Left lung (tissue), 10 donors: ENCODE data around the gene CCDC146. TPM values are rescaled to one million over a fixed set of nuclear protein-coding genes. Genes with fewer than 3 reads are reported as not detected.
A peak's percentile ranks its signal among the peaks of the same experiment; 100 is the strongest.
"Not testable (repeated sequence)": the region's sequence is repeated elsewhere in the genome, so short reads cannot be mapped to it uniquely, and the experiment has no call there.

ENCODE experiments used
- ATAC-seq: fragments of 200-7000 bp; cut with Tn5 transposase; one replicate; pipeline ENCODE4 v1.9.1; 2020; ENCODE audit warnings: moderate library complexity
- DNase-seq, 4 donors: peaks; one replicate each; pipeline ENCODE4 v3.0.0-alpha.2; 2013 to 2020
- H3K27ac ChIP-seq, 2 donors: fragments of 200-600 bp; sonication (generic) in 1 of 2; one replicate each; pipeline versions ENCODE4 v1.5.0 to v1.8.0; 2020 to 2021
- H3K27me3 ChIP-seq, 2 donors: fragments of 200-600 bp; sonication (generic) in 1 of 2; one replicate each; pipeline versions ENCODE4 v1.5.0 to v1.8.0; 2020 to 2021
- H3K36me3 ChIP-seq, 2 donors: fragments of 200-600 bp; sonication (generic) in 1 of 2; one replicate each; pipeline versions ENCODE4 v1.5.0 to v1.8.0; 2020 to 2021
- H3K4me1 ChIP-seq, 2 donors: fragments of 200-600 bp; one replicate each; pipeline ENCODE4 v1.8.0; 2021
- H3K4me3 ChIP-seq, 2 donors: fragments of 200-600 bp; sonication (generic) in 1 of 2; one replicate each; pipeline versions ENCODE4 v1.5.0 to v1.8.0; 2020 to 2021; ENCODE audit warnings: mild to moderate bottlenecking in 1 of 2
- H3K9me3 ChIP-seq, 2 donors: fragments of 200-600 bp; sonication (generic) in 1 of 2; one replicate each; pipeline versions ENCODE4 v1.5.0 to v1.8.0; 2020 to 2021
- intact Hi-C, 2 donors: fragments of 100-400 bp; cut with DNase I; formaldehyde crosslinking; loops; one replicate each; pipeline versions ENCODE4 v1.11.2 to v1.14.2; 2022
- polyA plus RNA-seq, 6 donors: library from polyadenylated mRNA; unstranded; fragments of 120-200 nt; gene quantifications; one replicate each; pipeline ENCODE4 v1.2.1, GENCODE V29; 2013; ENCODE audit not compliant: insufficient read length in 6 of 6
- total RNA-seq, 2 donors: library from RNA; stranded (reverse); fragmentation: NEBNext Ultra II Directional; extraction: Animal tissue kit (Norgen Biotek cat#: 25700); gene quantifications; one replicate each; pipeline ENCODE4 v1.2.1, GENCODE V29; 2021
- TF ChIP-seq, protein P1 (sequence below), 2 donors: fragments of 200-600 bp; sonication (generic) in 1 of 2; IDR thresholded peaks; one replicate each; pipeline versions ENCODE4 v1.5.0 to v1.8.0; 2021; ENCODE audit warnings: antibody characterized with exemption in 2 of 2
- donor health status: DM: no; HTN: yes; CAD: no.
- donor health status: DM: no; HTN: no; CAD: no.

Gene CCDC146
- total and polyA plus RNA-seq, 8 donors, result 3.9 to 29.8 (median 18.7) TPM

DNA sequence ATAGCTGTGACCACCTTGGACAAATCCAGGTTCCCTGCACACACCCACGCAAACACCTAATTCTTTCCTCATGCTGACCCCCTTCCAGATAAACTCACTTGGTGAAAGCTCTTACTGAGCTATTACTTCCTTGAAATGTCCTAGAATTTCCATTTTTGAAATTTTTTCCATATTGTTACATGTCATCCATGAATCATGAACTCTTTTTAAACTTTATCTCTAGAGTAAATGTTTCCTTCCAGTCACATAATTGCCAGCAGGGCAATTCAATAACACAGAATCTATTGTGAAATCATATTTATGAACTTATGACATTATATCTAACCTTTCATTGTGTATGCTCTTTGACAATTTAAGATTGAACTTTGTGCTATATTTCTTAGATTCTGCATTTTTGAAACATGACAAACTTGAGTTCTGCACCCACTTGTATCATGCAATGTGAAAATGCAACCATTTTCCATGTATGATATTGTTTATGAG, 104.0 kb downstream of the CCDC146 start:
- no peak for DNase-seq
- Histone ChIP-seq H3K27ac (no peak overlapping the region), H3K4me3 (no peak overlapping the region), H3K4me1 (peaks cover 0 to 4% of the 10 kb centered on the region in 2 donors), H3K27me3 (no peaks in the 10 kb centered on the region), H3K36me3 (no peaks in the 10 kb centered on the region), H3K9me3 (peaks cover 0 to 15% of the 10 kb centered on the region in 2 donors)
- peak; percentile 67 for ATAC-seq
- TF ChIP-seq, protein P1, sequence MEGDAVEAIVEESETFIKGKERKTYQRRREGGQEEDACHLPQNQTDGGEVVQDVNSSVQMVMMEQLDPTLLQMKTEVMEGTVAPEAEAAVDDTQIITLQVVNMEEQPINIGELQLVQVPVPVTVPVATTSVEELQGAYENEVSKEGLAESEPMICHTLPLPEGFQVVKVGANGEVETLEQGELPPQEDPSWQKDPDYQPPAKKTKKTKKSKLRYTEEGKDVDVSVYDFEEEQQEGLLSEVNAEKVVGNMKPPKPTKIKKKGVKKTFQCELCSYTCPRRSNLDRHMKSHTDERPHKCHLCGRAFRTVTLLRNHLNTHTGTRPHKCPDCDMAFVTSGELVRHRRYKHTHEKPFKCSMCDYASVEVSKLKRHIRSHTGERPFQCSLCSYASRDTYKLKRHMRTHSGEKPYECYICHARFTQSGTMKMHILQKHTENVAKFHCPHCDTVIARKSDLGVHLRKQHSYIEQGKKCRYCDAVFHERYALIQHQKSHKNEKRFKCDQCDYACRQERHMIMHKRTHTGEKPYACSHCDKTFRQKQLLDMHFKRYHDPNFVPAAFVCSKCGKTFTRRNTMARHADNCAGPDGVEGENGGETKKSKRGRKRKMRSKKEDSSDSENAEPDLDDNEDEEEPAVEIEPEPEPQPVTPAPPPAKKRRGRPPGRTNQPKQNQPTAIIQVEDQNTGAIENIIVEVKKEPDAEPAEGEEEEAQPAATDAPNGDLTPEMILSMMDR (IDR thresholded peaks at IDR 0.05), result no peak
- intact Hi-C loops, result no loop called here

DNA sequence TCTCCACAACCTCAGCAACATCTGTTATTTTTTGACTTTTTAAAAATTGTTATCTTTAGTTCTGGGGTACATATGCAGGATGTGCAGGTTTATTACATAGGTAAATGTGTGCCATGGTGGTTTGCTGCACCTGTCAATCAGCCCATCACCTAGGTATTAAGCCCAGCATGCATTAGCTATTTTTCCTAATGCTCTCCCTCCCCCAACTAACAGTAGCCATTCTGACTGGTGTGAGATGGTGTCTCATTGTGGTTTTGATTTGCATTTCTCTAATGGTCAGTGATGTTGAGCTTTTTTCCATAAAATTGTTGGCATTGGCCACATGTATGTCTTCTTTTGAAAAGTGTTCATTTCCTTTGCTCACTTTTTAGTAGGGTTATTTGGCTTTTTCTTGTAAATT, 106.4 kb downstream of the CCDC146 start:
- H3K4me3 ChIP-seq, H3K36me3 ChIP-seq, DNase-seq, H3K27me3 ChIP-seq, H3K27ac ChIP-seq, H3K4me1 ChIP-seq, ATAC-seq, intact Hi-C loops: not testable (repeated sequence)
- H3K9me3 ChIP-seq, result peaks cover 0 to 15% of the 10 kb centered on the region in 2 donors

DNA sequence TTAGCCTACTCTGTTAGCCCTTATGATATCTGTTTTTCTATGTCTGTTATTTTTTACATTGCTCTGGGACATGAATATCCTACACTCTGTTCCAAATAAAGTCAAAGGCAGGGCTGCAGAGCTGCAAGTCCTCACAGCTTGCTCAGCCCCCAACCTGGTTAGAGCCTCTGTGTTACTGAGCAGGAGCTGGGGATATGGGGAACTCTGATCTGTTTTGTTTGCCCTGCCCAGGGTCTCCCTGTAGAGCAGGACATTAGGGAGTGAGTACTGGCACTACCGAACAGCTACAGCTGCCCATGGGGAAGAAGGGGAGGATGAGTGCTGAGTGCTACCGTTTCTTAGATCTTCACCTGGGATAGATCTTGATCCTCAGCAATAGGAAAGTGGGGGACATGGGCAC, 110.1 kb downstream of the CCDC146 start:
- TF ChIP-seq, protein P1 (IDR thresholded peaks at IDR 0.05), result no peak
- DNase-seq, result no peak
- ATAC-seq, result no peak
- Histone ChIP-seq H3K36me3 (no peaks in the 10 kb centered on the region), H3K27me3 (no peaks in the 10 kb centered on the region), H3K27ac (no peak overlapping the region), H3K4me1 (peaks cover 0 to 4% of the 10 kb centered on the region in 2 donors), H3K9me3 (peaks cover 0 to 15% of the 10 kb centered on the region in 2 donors), H3K4me3 (no peak overlapping the region)
- intact Hi-C loops, result no loop called here

GRCh38 chr7:77235276-77235675, 112.9 kb downstream of the CCDC146 start:
- ATAC-seq (no peak), DNase-seq (no peak)
- no peaks in the 10 kb centered on the region for H3K27me3 ChIP-seq
- intact Hi-C loops, result no loop called here
- no peak overlapping the region for H3K4me3 ChIP-seq
- H3K9me3 ChIP-seq, result peaks cover 0 to 9% of the 10 kb centered on the region in 2 donors
- peaks cover 8 to 32% of the 10 kb centered on the region in 2 donors for H3K4me1 ChIP-seq
- TF ChIP-seq, protein P1 (IDR thresholded peaks at IDR 0.05), result no peak
- no peaks in the 10 kb centered on the region for H3K36me3 ChIP-seq
- H3K27ac ChIP-seq, result no peak overlapping the region

DNA sequence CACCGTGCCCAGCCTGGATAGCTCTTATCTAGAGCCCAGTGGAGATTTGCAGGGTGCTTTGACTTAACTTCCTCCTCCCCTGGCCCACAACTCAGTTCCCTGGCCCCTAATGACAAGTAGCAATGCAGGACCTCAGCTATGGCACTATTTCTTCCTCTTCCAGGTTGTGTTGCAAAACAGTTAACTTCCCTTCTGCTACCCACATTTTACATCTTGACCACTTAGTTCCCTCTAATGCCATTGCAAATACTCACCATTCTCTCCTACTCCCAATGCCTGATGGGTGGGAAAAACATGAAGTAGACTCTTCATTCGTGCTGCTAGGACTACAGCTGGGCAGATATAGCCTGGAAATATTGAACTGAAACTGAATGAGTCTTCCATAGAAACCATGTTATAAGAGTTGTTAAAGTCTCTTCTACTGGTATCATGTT, 116.3 kb downstream of the CCDC146 start:
- Histone ChIP-seq H3K4me3 (no peak overlapping the region), H3K27ac (peak overlapping the region; percentile 44 to 84), H3K9me3 (no peaks in the 10 kb centered on the region), H3K4me1 (peaks cover 8 to 33% of the 10 kb centered on the region in 2 donors), H3K36me3 (no peaks in the 10 kb centered on the region), H3K27me3 (no peaks in the 10 kb centered on the region)
- TF ChIP-seq, protein P1 (IDR thresholded peaks at IDR 0.05), result no peak
- ATAC-seq (peak; percentile 56), DNase-seq (peak in 3 of 4 donors; percentile 14 to 68 (median 54))
- intact Hi-C loops, result no loop called here

DNA sequence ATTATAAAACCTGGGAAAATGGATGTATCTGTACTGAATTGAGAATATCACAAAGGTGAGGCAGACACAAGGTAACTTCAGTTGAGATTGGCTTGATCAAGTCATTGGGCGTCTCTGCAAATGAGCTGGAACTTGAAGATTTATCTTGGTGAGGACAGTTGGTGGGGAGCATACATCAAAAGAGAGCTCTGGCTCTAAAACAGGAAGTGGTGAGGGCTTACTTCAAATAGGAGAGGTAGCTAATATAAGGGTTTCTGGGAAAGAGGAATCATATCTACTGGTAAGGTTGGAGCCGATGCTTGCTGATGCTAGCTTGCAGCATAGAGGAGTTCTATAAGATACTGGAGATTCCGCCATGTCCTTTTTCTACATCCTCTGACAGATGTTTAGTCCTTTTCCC, 117.1 kb downstream of the CCDC146 start:
- no peaks in the 10 kb centered on the region for H3K36me3 ChIP-seq
- intact Hi-C loops, result no loop called here

More for the DNA sequence above, 117.1 kb downstream of the CCDC146 start:
- TF ChIP-seq, protein P1 (IDR thresholded peaks at IDR 0.05), result no peak
- ATAC-seq (no peak), DNase-seq (no peak)
- Histone ChIP-seq H3K27me3 (no peaks in the 10 kb centered on the region), H3K27ac (peak overlapping the region in 1 of 2 donors; percentile 84), H3K9me3 (no peaks in the 10 kb centered on the region), H3K4me3 (no peak overlapping the region), H3K4me1 (peaks cover 8 to 33% of the 10 kb centered on the region in 2 donors)
